Epithelial cell of proximal tubule (primary cell): ENCODE data around the gene TNP1. TPM values are rescaled to one million over a fixed set of nuclear protein-coding genes. Genes with fewer than 3 reads are reported as not detected.

Experiments
- DNase-seq: peaks from one replicate; pipeline ENCODE4 v3.0.0-alpha.2; 2011; ENCODE audit warnings: low read depth
- H3K4me3 ChIP-seq: 2 replicates; pipeline ENCODE4 v1.5.1; 2011; ENCODE audit warnings: low read depth, mild to moderate bottlenecking, low read length
- CTCF ChIP-seq: conservative IDR thresholded peaks from 2 replicates; pipeline ENCODE4 v1.5.1; 2012; ENCODE audit warnings: low read depth, mild to moderate bottlenecking, low read length
- total RNA-seq: library from RNA; depleted of rRNA; stranded (reverse); fragments of >200 nt; gene quantifications from 2 replicates; pipeline ENCODE4 v1.2.3, GENCODE V29; 2015

TNP1 gene
- total RNA-seq, 1 donor from 2014 or later = not detected

GRCh38 chr2:216849987-216850386 is 9.9 kb downstream of the TNP1 start:
- no peak for DNase-seq

GRCh38 chr2:216845426-216845825 is 14.4 kb downstream of the TNP1 start:
- no peak for TF ChIP-seq CTCF
- H3K4me3 ChIP-seq = no peak overlapping the region
- DNase-seq = no peak

More at GRCh38 chr2:216849987-216850386, 9.9 kb downstream of the TNP1 start:
- H3K4me3 ChIP-seq = no peak overlapping the region
- TF ChIP-seq CTCF = no peak

- H3K4me3 ChIP-seq = no peak overlapping the region
- no peak for TF ChIP-seq CTCF
- no peak for DNase-seq
Measured at GRCh38 chr2:216842636-216843035, 17.2 kb downstream of the TNP1 start.

GRCh38 chr2:216839688-216840087 is 20.2 kb downstream of the TNP1 start:
- no peak for DNase-seq
- H3K4me3 ChIP-seq = no peak overlapping the region
- no peak for TF ChIP-seq CTCF

GRCh38 chr2:216838151-216838550 is 21.7 kb downstream of the TNP1 start:
- no peak for DNase-seq
- TF ChIP-seq CTCF = no peak
- H3K4me3 ChIP-seq = no peak overlapping the region

GRCh38 chr2:216837740-216838139 is 22.1 kb downstream of the TNP1 start:
- no peak for TF ChIP-seq CTCF
- no peak overlapping the region for H3K4me3 ChIP-seq
- no peak for DNase-seq

GRCh38 chr2:216833061-216833460 is 26.8 kb downstream of the TNP1 start:
- TF ChIP-seq CTCF = no peak
- DNase-seq = no peak
- no peak overlapping the region for H3K4me3 ChIP-seq
